ENCODE data around the gene FAM156A. TPM values are rescaled to one million over a fixed set of nuclear protein-coding genes. Genes with fewer than 3 reads are reported as not detected.

The FAM156A gene
- polyA plus RNA-seq: 6.3 and 16.2 TPM in 2 replicates

GRCh38 chrX:52958113-52958959, at the start of gene FAM156A:
Gene FAM156A, minus strand, starts transcription at chrX:52958518. Its CDS starts 9,930 bp downstream, at chrX:52948588.

Other genes starting within 250 kb of the FAM156A start
- not detected in 2 replicates for gene SSX2B, start 207.3 kb downstream of the FAM156A start, polyA plus RNA-seq
- not detected in 2 replicates for gene SPANXN5, start 161.1 kb downstream of the FAM156A start, polyA plus RNA-seq
- gene XAGE5, start 147.2 kb downstream of the FAM156A start, polyA plus RNA-seq: not detected in 2 replicates
- gene XAGE3, start 90.4 kb downstream of the FAM156A start, polyA plus RNA-seq: not detected in 2 replicates
- gene FAM156B, start 61.2 kb downstream of the FAM156A start, polyA plus RNA-seq: 5.1 TPM in 1 of 2 replicates, not detected in the other
- 0.43 and 0.81 TPM in 2 replicates for gene GPR173, start 90.3 kb upstream of the FAM156A start, polyA plus RNA-seq
- gene TSPYL2, start 123.8 kb upstream of the FAM156A start, polyA plus RNA-seq: 12.9 and 15.7 TPM in 2 replicates
- 8.3 and 14.1 TPM in 2 replicates for gene KANTR, start 135.6 kb upstream of the FAM156A start, polyA plus RNA-seq